HG02973 (cell line): Measurements from ENCODE around the gene ACYP2.

Experiments used
- ATAC-seq: cut with Tn5 transposase; IDR thresholded peaks from one replicate; pipeline ENCODE4 v1.9.1; 2021; ENCODE audit warnings: moderate library complexity; ENCODE audit not compliant: unreplicated experiment

The ACYP2 gene

DNA sequence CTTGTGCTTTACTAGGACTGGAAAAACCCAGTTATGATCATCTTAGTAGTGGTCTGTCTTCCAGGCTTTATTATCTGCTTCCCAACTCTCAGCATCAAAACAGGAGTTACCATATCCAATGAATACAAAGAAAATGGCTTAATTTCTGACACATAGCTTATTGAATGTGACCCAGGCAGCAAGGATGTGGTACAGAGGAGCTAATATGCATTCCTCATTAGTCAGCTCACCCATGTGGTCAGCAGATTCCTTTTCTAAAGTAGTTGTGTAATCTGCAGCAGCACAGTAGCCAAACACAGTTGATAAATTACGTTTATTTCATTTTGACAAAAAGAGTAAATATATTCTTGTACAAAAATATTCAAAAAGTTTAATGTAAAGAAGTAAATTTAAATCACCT lies 97.0 kb downstream of the ACYP2 start:
- ATAC-seq: no peak

DNA sequence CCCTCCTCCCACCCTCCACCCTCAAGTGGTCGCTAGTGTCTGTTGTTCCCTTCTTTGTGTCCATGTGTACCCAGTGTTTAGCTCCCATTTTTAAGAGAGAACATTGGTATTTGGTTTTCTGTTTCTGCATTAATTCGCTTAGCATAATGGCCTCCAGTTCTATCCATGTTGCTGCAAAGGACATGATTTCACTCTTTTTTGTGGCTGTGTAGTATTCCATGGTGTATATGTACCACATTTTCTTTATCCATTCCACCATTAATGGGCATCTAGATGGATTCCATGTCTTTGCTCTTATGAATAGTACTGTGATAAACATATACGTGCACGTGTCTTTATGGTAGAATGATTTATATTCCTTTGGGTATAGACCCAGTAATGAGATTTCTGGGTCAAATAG lies 97.7 kb downstream of the ACYP2 start:
- ATAC-seq: no peak

DNA sequence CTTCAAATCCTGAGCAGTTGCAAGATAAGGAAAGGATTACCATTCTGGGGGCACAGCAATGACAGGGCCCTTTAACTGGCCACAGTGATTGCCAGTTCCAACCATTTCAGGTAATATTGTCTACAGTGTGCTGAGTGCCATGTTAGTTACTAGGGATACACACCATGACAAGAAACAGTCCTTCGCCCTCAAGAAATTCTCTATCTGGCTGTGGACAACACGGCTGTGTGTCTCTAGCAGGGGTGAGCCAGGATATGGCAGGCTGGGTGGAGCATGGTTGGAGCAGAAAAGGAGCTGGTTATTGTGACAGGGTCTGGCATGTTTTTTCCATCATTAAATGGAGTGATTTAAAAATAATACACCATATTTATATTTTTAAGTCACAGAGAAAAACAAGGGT lies 109.6 kb downstream of the ACYP2 start:
- no peak for ATAC-seq

DNA sequence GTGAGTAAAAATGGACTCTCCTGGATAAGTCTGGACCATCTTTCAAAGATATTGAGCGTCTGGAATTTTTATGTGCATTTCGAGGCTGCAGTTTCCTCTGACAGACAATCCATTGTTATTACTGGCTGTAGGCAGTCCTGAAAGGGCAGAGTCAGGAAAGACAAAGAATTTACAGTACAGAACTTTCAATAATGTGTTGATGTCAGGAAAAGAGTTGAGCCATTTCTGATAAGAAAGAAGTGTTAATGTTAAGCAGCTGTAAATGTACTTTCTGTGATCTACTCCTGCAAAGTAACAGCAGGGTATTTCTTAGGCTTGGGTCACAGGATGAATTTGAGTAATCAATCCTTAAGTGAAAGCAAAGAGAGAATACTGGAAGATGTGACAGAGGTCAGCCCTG lies 110.8 kb downstream of the ACYP2 start:
- ATAC-seq: no peak

DNA sequence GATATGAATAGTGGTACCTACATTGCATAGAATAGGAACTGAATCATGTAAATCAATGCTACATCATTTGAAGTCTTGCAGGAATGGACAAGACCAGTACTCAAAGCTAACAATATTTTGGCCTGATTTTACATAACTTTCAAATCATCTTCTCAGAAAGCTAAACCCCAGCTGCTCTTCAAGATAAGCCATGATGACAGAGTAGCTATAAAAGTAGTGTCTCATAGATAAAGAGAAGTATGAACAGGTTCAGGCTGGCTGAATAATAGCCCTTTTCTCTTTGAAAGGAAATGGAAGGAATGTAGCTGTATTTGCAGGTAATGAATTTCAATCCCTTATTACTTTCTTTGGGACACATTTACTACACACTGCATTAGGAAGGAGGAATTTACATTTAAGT lies 112.4 kb downstream of the ACYP2 start:
- no peak for ATAC-seq

DNA sequence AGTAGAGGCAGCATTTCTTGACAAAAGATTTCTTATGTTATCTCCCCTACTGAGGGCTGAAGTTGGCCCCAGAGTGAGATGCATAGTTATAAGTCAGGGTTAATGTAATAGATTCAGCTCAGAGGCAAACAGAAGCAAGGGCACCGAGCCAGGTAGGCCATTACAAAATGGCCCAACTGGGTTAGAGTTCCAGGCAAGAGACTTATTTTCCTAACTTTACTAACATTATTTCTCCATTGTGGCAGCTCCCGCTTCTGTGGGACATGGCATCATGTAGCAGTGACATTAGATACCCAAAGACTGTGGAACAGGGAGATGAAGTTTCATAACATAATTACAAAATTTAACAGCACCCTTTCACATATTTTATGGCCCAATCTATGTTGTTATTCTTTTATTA lies 113.5 kb downstream of the ACYP2 start:
- no peak for ATAC-seq

DNA sequence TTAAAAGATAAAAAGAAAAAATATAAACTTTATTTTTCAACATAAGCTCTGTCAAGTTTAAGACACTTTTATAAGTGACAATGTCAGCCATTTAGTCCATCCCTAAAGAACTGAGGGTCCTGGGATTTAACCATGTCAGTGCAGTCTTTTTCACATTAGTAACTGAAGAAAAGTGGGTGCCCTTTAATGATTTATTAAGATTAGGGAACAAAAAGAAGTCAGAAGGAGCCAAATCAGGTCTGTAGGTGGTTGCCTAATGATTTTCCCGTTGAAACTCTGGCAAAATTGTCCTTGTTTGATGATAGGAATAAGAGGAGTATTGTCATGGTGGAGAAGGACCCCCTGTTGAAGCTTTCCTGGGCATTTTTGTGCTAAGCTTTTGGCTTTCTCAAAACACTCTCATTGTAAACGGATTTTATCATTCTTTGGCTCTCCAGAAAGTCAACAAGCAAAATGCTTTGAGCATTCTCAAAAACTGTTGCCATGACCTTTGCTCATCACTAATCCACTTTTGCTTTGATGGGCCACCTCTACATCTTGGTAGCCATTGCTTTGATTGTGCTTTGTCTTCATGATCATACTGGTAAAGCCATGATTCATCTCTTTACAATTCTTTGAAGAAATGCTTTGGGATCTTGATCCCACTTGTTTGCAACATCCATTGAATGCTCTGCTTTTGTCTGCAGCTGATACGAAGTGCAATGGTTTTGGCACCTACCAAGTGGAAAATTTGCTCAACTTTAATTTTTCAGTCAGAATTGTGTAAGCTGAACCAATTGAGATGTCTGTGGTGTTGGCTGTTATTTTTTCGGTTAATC lies 118.6 kb downstream of the ACYP2 start:
- ATAC-seq: no peak

DNA sequence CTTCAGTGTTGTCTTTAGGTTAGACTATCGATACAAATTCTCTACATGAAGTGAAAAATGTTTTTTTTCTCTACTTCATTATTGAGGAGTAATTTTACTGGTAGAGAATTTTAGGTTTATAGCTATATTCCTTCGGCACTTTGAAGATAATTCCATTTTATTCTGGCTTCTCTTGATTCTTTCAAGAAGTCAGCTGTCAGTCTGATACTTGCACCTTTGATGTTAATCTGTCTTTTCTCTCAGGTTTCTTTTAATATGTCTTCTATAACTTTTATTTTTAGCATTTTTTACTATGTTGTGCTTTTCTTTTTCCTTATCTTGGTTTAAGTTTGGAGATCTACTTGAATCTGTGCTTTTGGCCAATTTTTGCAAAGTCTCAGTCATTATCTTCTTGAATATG lies 122.0 kb downstream of the ACYP2 start:
- ATAC-seq: no peak

DNA sequence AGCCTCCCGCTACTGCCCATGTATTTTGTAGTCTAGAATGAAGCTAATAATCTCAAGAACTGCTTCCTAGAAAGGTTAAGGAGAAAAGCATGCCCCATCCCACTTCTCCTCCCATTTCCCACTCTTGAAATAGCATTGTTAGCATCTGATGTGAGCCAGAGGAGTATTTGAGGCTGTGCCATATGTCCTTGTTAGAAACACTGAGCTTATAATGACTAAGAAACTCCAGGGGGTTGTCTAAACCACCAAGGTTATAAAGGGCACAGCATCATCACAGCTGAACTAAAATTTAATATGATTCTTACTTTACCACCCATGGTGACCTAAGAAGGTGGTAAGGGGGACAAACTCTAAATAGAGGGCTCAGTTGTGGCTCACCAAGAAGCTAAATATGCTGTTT lies 124.0 kb downstream of the ACYP2 start:
- ATAC-seq: no peak

DNA sequence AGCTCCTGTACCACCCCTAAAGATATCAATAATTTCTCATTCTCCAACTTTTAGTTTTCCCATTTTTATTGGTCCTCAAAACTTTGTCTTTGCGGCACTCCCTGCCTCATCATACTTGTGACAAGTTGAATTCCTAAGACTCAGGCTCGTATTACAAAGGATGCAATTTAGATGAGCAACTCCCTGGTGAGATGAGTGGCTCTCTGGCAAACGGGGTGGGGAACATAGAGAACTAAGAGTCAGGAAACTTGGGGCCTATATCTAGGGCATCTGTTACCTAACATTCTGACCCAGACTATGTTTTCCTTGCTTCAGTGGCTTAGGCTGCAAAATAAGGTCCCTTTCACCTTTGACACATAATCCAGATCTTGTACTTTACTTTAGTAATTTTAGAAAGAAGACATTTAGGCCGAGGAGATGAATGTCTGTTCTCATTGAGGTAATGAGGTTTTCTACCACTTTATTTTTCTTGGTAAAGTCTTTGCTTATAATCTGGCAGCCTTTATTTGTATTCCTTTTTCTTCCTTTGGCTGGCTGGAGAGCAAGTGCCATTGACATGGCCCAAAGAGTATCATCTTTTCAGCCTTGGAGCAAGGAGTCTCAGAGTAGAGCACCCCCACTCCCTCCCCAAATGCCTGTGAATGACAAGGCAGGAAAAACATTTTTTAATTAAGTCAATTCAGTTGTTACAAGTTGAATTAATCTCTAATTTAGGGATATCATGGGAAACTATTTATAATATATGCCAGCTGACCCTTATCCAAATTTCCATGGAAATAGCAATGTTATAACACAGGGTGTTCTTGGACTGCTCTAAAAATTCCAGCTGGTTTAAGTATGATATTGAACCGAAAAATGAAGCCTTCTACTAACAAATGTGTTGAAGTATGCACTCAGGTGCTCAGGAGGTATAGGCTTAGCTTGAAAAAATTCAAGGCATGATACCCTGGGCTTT lies 125.4 kb downstream of the ACYP2 start:
- no peak for ATAC-seq

DNA sequence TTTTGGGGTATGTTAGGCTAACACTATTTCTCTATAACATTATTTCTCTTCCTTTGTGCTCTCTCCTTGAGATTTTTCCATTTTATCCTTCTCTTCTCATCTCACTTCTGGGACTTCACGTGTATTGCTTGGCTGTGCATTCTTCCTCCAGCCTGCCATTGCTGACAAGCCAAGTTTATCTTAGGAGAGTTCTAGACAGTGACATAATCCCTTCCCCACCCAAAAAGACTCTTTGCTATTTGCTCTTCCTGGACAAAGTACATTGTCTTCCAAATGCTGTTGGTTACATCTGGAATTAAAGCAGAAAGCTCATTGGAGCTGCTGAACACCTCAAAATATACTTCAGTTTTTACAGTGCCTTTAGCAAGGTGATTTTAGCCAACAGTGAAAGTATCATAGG lies 131.7 kb downstream of the ACYP2 start:
- no peak for ATAC-seq

DNA sequence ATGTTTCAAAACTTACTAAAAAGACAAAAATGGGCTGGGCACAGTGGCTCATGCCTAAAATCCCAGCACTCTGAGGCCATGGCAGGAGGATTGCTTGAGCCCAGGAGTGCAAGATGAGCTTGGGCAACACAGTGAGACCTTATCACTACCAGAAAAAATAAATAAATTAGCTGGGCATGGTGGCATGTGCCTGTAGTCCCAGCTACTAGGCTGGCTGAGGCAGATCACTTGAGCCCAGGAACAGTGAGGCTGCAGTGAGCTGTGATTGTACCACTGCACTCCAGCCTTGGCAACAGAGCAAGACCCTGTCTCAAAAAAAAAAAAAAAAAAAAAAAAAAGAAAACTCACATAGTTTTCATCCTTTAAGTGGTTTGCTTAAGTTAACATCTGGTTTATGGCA lies 134.2 kb downstream of the ACYP2 start:
- ATAC-seq: no peak

DNA sequence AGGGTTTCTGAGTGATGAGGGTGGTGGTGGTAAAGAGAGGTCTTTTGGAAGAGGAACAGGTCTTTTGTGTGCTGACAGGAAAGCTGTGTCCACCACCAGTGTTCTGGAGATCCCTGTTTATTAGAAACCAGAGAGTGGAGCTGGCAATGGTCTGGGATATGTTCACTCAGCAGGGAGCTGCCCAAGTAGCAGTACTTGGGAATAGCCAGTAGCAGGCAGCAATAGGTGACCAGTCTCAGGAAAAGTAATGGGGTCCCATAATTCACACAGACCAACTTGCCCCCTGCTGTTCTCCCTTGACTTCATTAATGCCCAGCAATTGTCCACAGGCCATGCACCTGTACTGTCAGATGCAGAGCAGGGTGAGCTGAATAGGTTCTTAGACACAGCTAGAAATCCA lies 138.8 kb downstream of the ACYP2 start:
- no peak for ATAC-seq

DNA sequence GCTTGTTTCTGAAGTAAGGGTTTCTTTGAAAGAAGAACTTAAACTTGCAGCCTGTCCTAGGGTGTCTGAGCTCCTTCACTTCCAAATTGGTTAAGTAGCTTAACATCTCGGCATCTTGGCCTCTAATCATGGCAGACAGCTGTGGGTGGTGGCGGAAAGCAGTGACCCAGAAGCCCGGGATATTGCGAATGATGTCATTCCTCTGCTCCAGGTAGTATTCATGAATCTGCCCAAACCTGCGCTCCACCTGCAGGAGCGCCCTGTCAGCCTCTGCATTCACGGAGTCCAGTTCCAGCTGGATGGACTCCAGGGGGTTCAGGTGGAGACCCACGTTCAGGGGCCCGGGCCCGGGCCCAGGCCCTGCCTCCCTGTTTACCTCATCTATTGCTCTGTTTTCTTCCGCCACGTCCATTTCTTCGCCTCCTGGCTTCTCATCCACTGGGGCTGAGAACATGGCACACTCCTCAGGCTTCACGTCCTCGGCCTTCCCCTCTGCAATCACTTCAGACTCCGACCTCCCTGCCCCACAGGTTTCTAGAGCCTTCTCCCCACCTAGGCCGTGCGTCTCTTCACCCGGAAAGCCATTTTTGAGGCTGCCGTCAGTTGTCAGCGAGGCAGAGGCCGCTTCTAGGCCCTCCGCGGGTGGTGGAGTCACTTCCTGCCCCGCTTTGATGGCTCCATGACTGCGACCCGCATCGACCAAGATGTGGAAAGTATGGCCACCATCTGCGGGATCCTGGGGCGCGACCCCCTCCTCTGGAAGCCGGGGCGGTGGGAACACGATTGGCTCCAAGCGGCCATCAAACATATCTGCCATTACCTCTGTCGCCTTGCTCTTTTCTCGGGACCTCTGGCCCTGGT lies 140.0 kb downstream of the ACYP2 start:
- ATAC-seq: no peak

DNA sequence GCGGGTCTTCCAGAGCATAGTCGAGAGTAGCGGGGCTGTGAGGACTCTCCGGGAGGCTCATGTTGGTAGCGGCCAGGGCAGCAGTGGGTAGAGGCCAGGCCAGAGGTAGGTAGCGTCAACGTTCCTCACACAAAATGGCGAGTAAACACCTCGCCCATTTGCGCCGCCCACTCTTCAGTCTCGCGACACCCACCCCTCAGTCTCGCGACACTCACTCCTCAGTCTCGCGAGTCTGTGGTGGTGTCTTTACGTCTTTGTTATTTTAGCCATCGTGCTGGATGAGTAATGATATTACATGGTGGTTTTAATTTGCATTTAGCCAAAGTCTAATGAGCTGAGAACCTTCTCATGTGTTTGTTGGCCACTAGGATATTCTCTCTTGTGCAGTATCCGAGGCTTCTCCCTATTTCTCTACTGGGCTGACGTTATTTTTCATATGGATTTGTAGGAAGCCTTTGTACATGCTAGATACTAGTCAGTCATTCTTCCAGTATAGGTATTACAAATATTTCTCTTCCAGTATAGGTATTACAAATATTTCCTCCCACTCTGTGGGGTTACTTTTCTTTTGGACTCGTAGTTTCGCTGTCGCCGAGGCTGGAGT lies 140.8 kb downstream of the ACYP2 start, which contains the start of gene TSPYL6:
Gene TSPYL6, minus strand, starts transcription at position 139 of the 604 bp plus-strand sequence. Its CDS starts 78 bp downstream, at position 61.
- no peak for ATAC-seq

DNA sequence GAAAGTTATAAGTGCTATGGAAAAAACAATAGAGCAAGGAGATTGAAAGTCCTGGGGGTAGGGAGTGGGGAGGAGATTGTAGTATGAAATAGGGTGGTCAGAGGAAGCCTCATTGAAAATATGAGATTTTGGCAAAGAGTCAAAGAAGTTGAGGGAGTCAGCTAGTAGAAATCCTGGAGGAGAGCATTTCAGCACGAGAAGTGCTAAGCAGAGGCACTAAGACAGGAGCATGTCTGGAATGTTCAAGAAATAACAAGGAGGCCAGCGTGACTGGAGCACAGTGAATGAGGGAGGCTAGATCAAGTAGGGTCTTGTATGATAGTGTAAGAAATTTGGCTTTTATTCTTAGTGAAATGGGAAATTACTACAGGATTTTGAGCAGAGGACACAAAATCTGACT lies 142.8 kb downstream of the ACYP2 start:
- no peak for ATAC-seq

DNA sequence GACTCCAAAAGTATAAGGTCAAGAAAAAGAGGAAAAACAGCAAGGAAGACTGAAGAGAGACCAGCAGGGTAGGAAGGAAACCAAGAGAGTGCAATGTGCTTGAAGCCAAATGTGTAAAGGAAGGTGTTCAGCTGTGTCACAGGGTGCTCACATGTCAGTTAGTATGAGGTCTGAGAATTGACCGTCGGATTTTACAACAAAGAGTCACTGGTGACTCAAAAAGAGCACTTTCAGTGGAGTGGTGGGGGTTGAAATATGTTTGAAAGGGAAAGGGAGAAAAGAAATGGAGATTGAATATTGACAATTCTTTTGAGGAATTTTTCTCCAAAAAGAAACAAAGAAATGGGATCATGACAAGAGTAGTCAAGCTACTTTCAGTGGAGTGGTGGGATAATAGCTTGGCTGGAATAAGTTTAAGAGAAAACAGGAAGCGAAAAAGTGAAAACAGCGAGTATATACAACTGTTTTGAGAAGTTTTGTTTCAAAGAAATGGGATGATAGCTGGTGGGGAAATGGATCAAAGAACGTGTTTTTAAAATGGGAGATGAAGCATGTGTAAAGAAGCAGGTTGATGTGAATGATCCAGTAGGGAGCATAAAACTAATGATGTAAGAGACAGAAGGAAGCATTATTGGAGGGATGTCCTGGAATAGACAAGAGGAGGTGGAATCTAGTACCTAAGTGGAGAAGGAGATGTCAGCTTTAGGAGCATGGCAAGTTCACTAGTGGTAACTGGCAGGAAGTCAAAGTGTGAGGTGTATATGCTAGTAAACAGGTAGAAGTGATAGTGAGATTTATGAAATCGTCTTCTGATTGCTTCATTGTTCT lies 144.2 kb downstream of the ACYP2 start:
- peak; percentile 85 for ATAC-seq

DNA sequence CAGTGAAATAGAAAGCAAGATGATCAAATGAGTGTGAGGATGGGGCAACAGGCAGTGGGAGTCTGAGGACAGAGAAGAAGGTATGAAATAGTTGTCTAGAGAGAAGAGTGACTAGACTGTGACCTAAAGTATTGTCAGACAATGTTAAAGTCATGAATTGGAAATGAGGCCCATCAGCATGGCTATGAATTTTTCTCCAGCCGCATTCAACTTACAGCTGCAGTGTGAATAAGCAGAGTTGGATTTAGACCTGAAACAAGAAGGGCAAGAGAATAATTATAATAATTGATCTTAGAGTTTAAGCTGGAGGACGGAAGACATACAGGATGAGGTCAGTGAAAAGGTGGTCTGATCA lies 144.8 kb downstream of the ACYP2 start:
- no peak for ATAC-seq

DNA sequence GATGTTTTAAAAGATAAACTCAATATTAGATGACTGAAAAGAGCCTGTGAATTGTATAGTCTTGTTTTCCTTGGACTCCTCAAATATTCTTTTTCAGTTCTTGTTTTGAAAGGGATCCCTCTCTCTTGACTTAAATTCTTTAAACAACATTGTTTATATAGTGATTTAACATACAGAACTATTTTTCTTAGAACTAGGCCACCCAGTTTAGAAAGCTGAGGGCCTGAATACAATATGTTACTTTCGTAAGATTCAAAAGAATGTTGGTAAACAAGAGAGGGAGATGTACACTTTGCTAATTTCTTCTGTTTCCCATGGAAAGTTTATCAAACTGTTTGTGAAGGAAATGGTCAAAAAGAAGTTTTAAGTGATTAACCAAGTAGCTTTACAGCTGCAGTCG lies 146.1 kb downstream of the ACYP2 start:
- ATAC-seq: no peak
